Stimulated activated CD8-positive, alpha-beta memory T cell treated with anti-CD3 and anti-CD28 coated beads, Interleukin-15, amount 100 ng/mL, for 4 hours (primary cell): ENCODE data around the gene PRMT9.

Experiments
- DNase-seq, 2 donors: peaks; one replicate each; pipeline ENCODE4 v3.0.0-alpha.2; 2020; ENCODE audit warnings: low read depth in 2 of 2

Gene PRMT9

DNA sequence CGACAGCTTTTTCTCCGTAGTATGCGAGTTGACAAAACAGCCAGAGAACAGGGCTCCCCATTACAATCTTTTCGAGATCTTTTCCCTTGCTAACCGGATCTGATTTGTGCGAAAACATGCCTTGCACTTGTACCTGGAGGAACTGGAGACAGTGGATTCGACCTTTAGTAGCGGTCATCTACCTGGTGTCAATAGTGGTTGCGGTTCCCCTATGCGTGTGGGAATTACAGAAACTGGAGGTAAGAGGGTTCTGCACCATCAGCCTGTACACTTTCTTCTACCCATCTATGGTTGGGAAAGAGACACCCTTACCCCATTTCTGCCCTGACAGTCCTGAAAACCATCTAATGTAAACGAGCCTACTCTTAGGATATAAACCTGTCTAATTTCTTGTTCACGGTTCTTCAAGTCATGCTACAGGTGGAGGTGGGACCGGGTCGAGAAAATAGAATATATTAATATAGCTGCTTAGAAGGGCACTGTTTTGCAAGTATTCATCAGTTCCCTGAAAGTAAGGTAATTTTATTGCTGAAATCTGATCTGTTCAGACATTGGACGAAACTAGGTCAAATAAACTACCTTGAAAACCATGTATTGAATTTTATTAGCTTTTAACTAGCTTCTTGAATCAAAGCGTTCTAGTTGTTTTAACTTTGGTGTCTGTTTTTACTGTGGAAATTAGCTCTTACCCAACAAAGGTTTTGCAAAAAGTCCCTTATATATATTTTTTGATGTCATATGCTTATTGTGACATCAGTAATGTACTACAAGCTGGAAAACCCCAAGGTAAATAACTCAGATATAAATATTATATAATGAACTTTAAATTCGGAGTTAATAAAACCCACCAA lies 65.9 kb downstream of the PRMT9 start:
- DNase-seq: no peak

DNA sequence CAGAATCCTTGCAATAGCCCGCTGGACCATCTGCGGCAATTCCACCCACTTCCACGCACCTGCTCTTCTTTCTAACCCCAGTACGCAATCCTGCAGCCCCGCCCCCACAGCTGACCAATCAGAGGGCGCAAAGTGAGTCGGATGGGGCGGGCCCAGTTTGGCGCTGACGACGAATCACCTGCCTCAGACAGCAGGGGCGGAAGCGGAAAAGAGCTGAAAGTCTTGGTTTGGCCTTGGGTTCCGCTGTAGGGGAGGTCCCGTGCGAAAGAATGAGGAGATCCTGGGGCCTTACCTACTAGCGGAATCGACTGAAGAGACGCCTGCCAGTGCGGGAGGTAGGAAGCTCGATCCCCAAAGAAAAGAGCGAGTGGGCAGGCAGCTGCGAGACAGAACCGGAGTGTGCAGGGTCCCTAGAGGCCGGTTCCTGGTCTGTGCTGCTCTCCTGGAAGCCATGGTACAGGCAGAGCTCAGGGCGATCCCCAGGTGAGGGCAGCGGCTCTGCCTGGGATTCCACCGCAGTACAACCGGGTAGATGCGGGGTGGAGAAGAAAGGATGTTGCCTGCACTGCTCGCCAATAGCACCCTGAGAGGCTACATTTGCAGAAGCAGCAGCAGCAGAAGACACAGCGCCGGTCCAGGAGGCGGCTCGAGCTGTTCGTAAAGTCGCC lies 66.7 kb downstream of the PRMT9 start, which contains the start of gene TMEM184C:
Gene TMEM184C (plus strand): TSS at position 225 of the 668 bp plus-strand sequence. CDS start 560 bp downstream, outside the sequence.
- DNase-seq: peak; percentile 94 to 97

DNA sequence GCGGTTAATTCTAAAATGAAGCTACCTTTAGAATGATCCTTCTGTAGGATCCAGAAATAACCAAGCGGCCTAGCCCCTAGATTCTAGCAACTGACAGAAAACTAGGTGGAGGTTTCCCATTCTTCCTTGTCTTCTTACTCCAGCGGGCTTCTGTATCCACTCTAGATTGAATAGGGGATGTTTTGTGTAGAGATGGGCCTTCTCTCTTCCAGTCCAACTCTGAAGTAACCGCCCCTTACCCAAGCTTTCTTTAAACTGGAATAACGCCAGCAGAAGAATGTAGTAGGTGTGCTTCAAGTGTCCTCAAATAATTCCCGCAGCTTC lies 67.2 kb downstream of the PRMT9 start:
- DNase-seq: no peak

DNA sequence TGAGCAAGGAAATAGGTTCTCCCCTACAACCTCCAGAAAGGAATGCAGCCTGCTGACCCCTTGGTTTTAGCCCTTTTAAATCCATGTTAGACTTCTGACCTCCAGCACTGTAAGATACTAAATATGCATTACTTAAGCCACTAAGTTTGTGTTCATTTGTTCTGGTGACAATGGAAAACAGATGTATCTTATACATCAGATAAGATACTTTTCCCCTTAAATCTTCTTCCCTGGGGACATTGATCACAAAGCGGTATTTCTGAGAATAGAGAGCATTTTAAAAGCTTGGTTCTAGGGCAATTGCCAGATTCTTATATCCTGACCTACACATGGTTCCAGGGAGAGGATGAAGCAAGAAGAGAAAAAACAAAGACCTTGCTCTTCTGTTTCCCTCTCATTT lies 73.3 kb downstream of the PRMT9 start:
- no peak for DNase-seq

DNA sequence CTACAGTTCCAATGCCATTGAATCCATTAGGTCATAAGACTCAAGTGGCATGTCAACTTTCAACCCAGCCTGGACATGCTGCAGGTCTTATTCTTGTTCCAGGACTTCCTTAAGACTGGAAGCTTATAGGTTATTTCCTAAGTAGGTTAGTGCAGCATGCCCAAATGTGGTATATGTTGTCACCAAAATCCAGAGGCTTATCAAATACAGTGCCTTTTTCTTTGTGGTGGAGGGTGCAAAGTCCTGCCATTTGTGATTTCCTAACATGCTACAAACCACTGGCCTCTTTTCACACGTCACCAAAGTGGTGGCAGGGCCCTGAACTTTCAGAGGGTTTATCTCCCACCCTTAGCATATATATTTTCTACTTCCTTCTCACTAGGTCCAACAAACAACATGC lies 76.5 kb downstream of the PRMT9 start:
- DNase-seq: no peak

DNA sequence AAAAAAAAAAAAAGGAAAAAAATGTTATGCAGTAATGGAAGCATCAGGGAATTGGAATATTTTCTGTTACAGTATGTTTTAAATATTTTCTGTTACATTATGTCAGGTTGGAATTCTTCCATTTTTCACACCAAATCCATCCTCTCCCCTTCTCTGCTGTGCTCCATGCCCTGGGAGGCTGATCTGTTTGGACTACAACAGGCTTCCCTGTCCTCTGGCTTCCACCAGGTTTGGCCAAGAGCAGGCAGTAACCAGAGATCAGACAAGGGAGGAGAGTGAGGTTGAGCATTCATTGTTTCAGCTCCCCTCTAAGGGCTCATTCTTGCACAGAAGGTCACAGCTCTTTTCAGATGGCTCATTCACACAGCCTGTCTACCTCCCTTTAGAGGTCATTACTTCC lies 78.5 kb downstream of the PRMT9 start:
- no peak for DNase-seq

DNA sequence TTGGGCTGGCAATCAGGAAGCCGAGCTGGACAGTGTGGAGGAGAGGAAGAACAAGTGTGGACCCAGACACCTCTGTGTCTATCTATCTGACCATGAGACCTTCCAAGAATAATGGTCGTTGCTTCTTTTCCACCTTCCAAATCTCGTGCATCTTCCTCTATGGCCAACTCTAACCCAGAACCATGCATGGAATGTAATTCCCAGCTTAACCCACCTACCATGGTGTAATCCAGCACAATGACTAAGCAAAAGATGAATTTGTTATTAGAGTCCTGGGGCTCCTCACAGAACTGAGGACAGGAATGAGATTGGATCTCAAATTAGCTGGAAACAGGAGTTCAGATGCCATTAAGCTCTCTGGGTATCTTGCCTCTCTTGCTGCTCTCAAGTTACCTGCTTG lies 84.2 kb downstream of the PRMT9 start:
- DNase-seq: no peak

DNA sequence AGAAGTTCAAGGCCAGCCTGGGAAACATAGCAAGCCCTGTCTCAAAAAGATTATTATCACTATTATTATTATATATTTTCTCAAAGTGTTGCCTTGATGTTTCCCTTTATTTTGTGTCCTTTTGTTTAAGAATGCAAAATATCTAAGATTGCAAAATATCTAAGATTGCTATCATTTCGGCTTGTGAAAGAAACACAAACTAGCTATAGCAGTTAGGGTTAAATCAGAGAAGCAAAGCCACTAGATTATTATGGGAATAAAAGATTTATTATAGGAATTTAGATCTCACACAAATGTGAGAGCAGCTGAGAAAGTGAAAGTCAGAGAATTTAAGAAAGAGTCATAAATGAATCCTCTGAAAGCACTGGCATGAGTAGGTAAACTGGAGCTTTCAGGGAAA lies 84.8 kb downstream of the PRMT9 start:
- DNase-seq: no peak

DNA sequence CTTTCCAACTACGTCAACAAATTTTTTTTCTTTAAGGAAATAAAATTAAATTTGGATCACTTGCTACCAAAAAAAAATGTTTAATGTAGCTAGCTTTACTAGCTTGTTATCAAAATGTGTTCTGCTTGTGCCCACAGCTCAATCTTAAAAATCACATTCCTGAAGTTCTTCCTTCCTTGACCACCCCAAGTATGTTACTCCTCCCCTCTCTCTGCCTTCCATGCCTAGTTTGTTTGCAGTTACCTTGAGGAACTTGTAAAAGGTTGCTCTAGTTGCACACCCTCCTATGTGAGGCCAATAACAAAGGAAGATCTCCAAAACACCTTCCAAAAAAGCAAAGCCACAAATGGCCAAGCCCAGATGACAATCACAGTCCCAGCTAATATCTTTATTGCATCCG lies 86.4 kb downstream of the PRMT9 start:
- no peak for DNase-seq

DNA sequence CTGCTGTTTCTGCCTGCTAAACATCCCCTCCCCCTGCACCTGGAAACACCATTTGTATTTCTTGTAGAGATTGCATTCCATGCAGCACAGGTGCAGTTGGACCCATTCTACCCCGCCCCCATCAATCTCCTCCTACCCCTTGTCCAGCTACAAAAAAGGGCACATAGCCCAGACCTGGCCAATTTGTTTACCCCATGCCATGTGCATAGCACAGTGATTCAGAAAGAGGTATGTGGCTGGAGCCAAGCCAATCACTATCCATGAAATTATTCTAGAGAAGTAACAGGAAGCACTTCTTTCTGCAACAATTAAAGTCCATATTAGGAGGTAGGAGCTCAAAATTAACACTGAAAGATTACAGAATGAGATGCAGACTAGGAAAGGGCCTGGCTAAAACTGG lies 87.0 kb downstream of the PRMT9 start:
- DNase-seq: no peak

DNA sequence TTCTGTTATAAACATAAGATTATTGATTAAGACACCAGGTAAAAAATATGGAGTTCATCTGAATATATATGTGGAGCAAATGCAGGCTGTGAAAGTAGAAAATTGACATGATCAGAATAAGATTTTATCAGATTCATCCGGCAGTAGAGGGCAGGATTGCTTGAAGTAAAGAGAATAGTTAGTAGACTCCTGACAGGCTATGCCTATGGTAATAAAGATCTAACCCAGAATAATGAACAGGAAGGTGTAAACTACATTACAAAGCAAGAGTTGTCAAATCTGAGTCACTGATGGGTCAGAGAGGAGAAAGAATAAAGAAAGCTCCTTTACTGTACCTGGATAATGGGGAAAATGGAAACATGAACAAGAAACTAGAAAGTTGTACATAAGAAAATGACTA lies 87.6 kb downstream of the PRMT9 start:
- no peak for DNase-seq

DNA sequence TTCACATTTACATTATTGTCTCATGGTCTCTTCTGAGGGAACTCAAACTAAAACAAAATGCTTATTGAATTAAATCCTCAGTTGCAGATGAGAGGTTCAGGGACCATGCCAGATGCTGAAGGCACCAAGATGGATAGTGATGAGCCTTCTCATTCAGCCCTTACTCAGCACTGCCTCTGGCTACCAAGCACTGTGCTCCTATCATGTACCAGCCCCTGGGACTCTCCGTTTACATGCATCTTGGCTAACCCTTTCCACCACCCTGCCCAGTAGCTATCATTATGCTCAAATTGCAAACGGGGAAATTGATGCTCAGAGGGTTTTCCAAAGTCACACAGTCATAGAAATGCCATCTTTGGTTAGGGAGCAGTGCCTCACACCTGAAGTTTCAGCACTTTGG lies 89.4 kb downstream of the PRMT9 start:
- no peak for DNase-seq

DNA sequence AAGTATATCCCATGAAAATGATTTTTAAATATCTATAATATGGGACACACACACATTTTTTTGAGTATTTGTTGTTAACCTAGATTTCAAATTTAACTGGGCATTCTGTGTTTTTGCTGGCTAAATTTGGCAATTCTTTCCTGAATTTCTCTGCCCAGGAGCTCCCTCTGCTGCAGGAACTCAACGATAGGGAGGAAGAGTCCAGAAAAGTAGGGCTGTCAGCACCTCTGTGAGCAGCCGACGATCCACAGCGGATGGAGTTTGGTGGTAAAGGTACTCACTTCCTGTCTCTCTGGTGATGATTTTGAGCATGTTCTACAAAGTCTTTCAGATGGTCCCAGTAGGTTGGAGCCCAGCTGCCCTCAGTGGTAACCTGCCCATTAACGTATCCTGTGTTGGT lies 89.9 kb downstream of the PRMT9 start:
- no peak for DNase-seq

DNA sequence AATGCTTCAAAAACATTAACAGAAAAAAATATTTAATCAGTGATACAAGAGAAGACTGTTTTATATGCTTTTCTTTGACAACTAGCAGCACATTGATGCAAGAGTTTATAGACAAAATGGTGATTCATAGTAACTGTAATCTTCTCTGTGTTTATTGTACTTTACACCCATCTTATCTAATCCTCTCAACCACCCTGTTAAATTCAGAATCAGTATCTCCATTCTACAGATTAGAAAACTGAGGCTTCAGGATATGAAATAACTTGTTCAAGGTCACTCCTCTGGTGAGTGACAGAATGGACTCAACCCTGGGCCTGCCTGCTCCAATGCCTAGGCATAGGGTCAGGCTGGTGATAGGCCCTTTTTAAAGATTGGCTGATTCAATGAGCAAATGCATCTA lies 92.9 kb downstream of the PRMT9 start:
- no peak for DNase-seq

DNA sequence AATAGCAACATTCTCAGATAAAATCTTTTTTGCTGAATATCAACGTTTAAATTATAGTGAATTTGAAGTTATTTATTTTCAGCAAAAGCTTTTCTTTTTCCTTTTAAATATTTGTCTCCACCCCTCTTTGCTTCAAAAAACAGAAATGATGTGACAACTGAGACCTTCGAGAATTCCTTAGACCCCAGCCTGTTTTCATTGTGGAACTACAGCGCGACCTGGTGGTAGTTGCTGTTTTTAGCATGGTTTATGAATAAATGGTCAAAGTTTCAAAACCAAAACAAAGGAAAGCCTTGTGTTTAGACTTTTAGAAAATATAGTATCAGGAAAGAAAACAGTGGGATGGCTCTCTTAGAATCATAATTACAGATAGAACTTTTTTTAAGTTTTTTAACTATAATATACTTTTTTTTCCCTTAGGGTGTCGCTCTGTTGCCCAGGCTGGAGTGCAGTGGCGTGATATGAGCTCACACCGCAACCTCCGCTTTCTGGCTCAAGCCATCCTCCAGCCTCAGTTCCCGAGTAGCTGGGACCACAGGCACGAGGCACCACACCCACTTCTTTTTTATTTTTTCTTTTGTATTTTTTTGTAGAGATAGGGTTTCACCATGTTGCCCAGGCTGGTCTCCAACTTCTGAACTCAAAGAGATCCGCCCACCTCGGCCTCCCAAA lies 93.6 kb downstream of the PRMT9 start:
- no peak for DNase-seq

DNA sequence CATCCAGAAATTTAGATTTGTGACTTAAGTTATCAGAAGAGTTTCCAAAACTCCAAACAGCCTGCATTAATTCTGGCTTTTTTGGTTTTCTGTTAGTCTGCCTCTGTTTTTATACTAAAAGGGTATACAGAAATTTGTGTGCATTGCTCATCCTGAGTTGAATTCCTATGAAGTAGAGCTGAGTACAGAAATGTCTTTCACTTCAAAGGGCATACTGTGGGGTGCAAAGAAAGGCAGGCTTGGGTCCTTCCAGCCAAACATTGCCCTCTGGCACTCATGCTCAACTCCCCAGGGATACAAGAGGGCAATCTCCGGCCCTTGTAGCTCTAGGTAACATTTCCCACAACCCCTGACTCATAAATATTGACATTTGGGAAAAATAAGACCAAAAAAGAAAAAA lies 94.4 kb downstream of the PRMT9 start:
- no peak for DNase-seq
